Cardiac muscle cell (in vitro differentiated cells and primary cell): ENCODE results near the gene DRAM2. TPM values are rescaled to one million over a fixed set of nuclear protein-coding genes. Genes with fewer than 3 reads are reported as not detected.

Experiments
- DNase-seq, 2 donors: peaks; one replicate each; pipeline versions ENCODE4 v3.0.0 to v3.0.0-alpha.2; 2010 to 2017; ENCODE audit warnings: low read depth in 1 of 2, low spot score in 1 of 2
- H3K27ac ChIP-seq: fragments of 200-600 bp; sonication (generic); 2 replicates; pipeline ENCODE4 v1.5.1; 2016
- H3K27me3 ChIP-seq: fragments of 200-600 bp; sonication (generic); 2 replicates; pipeline ENCODE4 v1.6.0; 2016; ENCODE audit warnings: control low read depth
- H3K36me3 ChIP-seq: fragments of 200-600 bp; sonication (generic); 2 replicates; pipeline ENCODE4 v1.5.1; 2016; ENCODE audit warnings: control low read depth
- H3K4me1 ChIP-seq: fragments of 200-600 bp; sonication (generic); 2 replicates; pipeline ENCODE4 v1.8.1; 2017; ENCODE audit warnings: low read depth, mild to moderate bottlenecking, mixed run types
- H3K4me3 ChIP-seq: fragments of 200-600 bp; sonication (generic); 2 replicates; pipeline ENCODE4 v1.5.1; 2016; ENCODE audit warnings: mild to moderate bottlenecking
- H3K9me3 ChIP-seq: fragments of 200-600 bp; sonication (generic); 2 replicates; pipeline ENCODE4 v1.5.1; 2017; ENCODE audit warnings: low read depth, mild to moderate bottlenecking, control low read depth
- polyA plus RNA-seq: library from polyadenylated mRNA; unstranded; fragments of >200 nt; fragmentation: Nextera tagmentation; extraction: Ambion mirVana; gene quantifications from 2 replicates; pipeline ENCODE4 v1.2.1, GENCODE V29; 2016
- total RNA-seq: library from RNA; depleted of rRNA; stranded (reverse); fragments of >200 nt; gene quantifications from 2 replicates; pipeline ENCODE4 v1.2.3, GENCODE V29; 2016
- TF ChIP-seq, protein P1 (sequence below): IDR thresholded peaks from 2 replicates; pipeline ENCODE4 v1.5.1; 2012; ENCODE audit warnings: low read depth, mild to moderate bottlenecking, low read length

DRAM2 gene
- total and polyA plus RNA-seq, 2 experiments from 2014 or later, result 64.7 to 69.2 TPM

- Histone ChIP-seq H3K27me3 (no peaks in the 10 kb centered on the region), H3K4me1 (peaks cover 5% of the 10 kb centered on the region), H3K27ac (no peak overlapping the region), H3K36me3 (peaks cover 17% of the 10 kb centered on the region), H3K9me3 (no peaks in the 10 kb centered on the region), H3K4me3 (no peak overlapping the region)
- no peak for DNase-seq
- TF ChIP-seq, protein P1, sequence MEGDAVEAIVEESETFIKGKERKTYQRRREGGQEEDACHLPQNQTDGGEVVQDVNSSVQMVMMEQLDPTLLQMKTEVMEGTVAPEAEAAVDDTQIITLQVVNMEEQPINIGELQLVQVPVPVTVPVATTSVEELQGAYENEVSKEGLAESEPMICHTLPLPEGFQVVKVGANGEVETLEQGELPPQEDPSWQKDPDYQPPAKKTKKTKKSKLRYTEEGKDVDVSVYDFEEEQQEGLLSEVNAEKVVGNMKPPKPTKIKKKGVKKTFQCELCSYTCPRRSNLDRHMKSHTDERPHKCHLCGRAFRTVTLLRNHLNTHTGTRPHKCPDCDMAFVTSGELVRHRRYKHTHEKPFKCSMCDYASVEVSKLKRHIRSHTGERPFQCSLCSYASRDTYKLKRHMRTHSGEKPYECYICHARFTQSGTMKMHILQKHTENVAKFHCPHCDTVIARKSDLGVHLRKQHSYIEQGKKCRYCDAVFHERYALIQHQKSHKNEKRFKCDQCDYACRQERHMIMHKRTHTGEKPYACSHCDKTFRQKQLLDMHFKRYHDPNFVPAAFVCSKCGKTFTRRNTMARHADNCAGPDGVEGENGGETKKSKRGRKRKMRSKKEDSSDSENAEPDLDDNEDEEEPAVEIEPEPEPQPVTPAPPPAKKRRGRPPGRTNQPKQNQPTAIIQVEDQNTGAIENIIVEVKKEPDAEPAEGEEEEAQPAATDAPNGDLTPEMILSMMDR, result no peak
Observed at GRCh38 chr1:111162488-111162880, 22.6 kb upstream of the DRAM2 start.

DNA sequence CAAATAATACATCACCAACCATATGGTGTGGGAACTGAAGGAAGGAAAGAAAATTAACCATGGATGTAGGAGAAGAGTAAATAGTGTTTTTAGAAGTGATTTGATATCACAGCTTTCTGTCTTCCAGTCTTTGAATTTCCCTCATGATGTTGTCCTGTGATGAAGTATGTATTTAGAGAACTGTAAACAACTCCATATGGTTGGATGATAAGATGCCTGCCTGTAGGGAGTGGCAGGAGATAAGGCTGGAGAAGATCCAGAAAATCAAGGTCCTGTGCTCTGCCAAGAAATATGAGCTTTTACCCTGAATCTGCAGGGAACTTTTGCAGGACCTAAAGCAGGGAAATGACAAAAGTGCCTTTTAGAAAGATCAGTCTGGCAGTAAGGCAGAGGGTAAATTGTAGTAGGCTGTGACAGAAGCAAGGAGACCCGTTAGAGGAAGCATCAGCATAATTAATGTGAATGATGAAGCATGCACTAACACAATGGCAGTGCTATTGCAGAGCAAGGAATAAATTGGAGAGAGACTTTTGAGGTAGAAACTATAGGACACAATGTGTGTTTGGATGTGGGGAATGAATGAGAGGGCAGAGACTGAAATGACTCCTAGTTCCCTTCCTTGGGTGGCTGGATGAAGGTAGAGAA is 22.1 kb upstream of the DRAM2 start:
- TF ChIP-seq, protein P1, result no peak
- no peak overlapping the region for H3K4me3 ChIP-seq
- H3K27me3 ChIP-seq, result no peaks in the 10 kb centered on the region
- peaks cover 15% of the 10 kb centered on the region for H3K36me3 ChIP-seq
- H3K27ac ChIP-seq, result no peak overlapping the region
- H3K9me3 ChIP-seq, result no peaks in the 10 kb centered on the region
- peak in 1 of 2 donors; percentile 34 for DNase-seq
- peaks cover 5% of the 10 kb centered on the region for H3K4me1 ChIP-seq

DNA sequence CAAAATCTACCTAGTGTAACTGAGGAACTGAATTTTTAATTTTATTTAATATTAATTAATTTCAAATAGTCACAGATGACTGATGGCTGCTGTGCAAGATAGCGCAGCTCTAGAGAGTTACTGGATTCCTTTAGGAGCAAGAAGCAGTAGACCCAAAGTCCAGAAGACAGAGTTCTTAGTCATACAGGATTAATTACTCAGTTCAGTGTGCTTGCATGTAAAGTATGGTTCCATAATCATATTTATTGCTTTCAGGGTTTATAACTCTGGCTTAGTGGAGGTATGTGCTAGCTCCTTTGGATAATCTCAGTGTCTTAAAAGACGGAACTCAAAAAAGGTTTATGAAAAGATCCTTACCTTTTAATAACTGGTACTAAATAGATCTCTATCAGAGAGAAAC is 17.5 kb upstream of the DRAM2 start:
- Histone ChIP-seq H3K27me3 (no peaks in the 10 kb centered on the region), H3K36me3 (peaks cover 24% of the 10 kb centered on the region), H3K4me1 (peaks cover 5% of the 10 kb centered on the region), H3K9me3 (no peaks in the 10 kb centered on the region), H3K27ac (no peak overlapping the region), H3K4me3 (no peak overlapping the region)
- TF ChIP-seq, protein P1, result no peak
- no peak for DNase-seq

- H3K27me3 ChIP-seq, result no peaks in the 10 kb centered on the region
- no peaks in the 10 kb centered on the region for H3K9me3 ChIP-seq
- peaks cover 31% of the 10 kb centered on the region for H3K36me3 ChIP-seq
- TF ChIP-seq, protein P1, result no peak
- H3K4me3 ChIP-seq, result no peak overlapping the region
- H3K4me1 ChIP-seq, result no peaks in the 10 kb centered on the region
- no peak overlapping the region for H3K27ac ChIP-seq
- no peak for DNase-seq
Observed at GRCh38 chr1:111154021-111154999, 14.4 kb upstream of the DRAM2 start.

DNA sequence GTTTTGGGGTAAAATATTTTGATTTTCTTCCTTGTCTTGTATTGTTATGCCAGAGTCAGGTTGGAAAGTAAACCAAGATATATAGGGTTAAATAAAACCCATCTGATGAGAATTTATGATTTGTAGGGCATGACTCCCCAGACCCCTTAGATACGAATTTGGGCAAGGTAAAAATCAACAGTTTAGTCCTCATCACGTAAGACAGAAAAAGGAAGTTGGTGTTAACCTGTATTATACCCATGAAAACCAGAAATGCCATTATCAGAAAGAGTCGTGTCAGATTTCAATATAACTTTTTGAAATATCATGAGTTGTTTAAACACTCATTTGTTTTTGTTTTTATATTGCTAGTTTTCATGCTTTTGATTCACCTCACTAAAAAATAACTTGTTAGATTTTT is 11.9 kb upstream of the DRAM2 start:
- Histone ChIP-seq H3K4me3 (no peak overlapping the region), H3K9me3 (no peaks in the 10 kb centered on the region), H3K27me3 (no peaks in the 10 kb centered on the region), H3K4me1 (no peaks in the 10 kb centered on the region), H3K36me3 (peaks cover 33% of the 10 kb centered on the region), H3K27ac (no peak overlapping the region)
- DNase-seq, result no peak
- TF ChIP-seq, protein P1, result no peak
